CD4-positive, alpha-beta T cell treated with Interleukin-17A for 4 hours (primary cell): ENCODE measurements around the gene PLD3.
A peak's percentile ranks its signal among the peaks of the same experiment; 100 is the strongest.

ENCODE experiments used
- DNase-seq: peaks from one replicate; pipeline ENCODE4 v3.0.0-alpha.2; 2020; ENCODE audit warnings: mixed read lengths

PLD3 gene

DNA sequence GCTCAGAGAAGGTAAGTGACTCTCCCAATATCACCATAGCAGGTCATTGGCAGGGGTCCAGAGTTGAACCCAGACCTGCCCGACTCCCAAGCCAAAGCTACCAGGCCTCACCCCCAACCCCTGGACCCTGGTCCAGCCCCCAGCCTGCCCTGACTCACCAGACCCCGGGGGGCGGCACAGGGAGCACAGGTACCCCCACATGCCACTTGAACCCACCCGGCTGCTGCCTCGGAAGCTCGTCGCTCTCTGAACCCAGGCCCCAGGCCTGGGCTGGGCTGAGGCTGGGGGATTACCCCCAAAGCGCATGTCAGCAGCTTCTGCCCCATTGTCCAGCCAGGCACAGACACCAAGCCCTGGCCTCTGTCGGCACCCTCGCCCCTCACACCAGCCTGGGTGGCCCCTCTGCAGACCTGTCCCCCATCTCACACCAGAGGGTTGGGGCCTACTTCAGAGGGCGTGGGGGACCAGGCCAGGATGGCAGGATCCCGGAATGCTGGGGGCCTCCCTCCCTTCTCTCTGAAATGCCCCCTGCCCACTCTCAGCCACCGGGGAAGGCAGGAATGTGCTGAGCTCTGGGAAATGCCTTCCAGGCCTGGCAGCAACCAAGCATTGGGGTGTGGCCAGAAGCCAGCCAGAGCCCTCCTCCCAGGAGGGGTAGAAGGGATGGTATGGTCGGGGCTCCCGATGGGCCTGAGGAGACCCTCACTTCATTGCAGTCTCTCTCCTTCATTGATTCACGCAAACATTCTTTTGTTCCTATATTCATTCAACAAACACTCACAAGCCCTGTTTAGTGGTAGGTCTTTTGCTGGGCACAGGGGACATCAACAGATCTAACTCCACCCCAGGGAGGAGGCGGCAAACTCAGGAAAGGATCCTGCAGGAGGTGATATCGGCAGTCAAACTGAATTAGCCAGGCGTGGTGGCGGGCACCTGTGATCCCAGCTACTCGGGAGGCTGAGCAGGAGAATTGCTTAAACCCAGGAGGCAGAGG lies 66.3 kb downstream of the PLD3 start:
- DNase-seq = no peak

DNA sequence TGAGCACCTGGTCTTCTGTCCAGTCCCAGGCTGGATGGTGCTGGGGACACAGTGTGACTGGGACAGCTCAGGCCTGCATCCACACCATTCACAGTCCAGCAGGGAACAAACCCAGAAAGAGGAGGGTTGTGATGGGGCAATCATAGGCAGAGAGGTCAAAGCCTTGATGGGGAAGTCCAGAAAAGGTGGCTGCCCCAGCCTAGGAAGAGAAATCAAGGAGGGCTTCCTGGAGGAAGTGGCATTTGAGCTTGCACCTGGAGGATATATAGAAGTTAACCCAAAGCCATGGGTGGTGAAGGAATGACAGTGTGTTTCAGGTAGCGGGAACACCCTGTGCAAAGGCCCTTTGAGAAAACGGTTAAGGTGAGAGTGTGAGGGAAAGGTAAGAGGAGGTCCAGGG lies 67.3 kb downstream of the PLD3 start:
- DNase-seq = no peak

GRCh38 chr19:40416918-40417642 lies 68.6 kb downstream of the PLD3 start:
- DNase-seq = peak; percentile 18

DNA sequence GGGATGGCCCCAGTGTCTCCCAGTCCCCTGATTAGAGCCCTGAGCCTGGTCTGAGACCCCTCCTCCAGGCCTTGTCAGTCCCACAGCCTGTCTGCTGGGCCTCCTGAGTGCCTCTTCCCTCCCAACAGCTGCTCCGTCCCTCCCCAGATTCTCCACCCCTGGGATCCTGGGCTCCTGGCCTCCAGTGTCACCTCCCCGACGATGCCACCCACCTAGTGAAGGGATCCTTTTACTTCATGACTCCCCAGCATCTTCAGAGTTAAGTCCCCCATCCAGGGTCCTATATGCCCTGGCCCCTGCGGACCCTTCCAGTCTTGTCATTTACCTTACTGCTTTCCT lies 69.1 kb downstream of the PLD3 start:
- DNase-seq = no peak

DNA sequence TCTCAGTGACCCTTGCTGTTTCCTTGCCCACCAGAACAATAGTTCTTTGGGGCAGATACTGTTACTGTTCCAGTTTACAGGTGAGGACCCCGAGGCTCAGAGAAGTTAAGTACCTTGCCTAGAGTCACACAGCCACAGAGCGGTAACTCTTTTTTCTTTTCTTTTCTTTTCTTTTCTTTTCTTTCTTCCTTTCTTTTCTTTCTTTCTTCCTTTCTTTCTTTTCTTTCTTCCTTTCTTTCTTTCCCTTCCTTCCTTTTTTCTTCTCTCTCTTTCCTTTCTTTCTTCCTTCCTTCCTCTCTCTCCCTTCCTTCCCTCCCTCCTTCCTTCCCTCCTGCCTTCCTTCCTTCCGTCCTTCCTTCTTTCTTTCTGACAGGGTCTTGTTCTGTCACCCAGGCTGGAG lies 69.5 kb downstream of the PLD3 start:
- DNase-seq = no peak

DNA sequence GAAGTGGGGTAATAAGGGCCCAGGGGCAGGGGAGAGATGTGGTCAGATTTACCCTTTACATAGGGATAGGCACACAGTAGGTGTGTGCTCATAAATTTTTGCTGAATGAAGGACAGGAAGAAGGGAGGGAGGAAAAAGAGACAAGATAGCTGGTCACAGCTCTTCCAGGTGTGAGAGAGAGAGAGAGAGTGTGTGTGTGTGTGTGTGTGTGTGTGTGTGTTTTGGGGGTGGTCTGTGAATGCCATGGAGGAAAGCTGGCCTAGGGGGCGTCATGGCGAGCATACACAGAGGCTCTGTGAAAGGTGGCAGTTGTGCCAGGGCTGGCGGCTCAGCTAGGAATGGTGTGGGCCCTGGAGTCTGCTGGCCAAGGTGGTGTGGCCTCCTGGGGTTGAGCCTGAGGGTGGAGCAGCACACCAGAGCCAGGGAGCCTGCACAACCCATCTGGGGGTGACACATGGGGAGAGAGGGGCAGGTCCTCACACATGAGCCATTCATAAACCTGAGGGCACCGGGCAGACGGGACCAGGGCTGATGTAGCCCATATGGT lies 70.6 kb downstream of the PLD3 start:
- DNase-seq = no peak

DNA sequence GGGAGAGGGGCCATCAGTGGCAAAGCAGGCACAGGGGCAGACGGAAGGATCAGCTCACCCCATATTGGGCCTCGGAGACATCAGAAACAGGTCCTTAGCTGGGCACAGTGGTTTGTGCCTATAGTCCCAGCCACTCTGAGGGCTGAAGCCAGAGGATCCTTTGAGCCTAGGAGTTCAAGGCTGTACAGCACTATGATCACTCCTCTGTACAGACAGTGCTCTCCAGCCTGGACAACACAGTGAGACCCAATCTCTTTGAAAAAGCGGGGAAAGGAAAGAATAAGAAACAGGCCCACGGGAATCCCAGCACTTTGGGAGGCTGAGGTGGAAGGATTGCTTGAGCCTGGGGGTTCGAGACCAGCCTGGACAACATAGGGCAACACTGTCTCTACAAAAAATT lies 71.3 kb downstream of the PLD3 start:
- no peak for DNase-seq

DNA sequence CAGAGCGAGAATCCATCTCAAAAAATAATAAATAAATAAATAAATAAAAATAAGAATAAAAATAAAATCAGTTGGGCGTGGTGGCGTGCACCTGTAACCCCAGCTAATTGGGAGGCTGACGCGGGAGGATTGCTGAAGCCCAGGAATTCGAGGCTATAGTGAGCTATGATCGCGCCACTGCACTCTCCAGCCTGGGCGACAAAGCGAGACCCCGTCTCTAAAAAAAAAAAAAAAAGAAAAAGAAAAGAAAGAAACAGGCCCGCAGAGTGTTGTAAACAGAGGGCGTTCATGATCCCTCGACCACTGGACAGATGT lies 71.9 kb downstream of the PLD3 start:
- no peak for DNase-seq

DNA sequence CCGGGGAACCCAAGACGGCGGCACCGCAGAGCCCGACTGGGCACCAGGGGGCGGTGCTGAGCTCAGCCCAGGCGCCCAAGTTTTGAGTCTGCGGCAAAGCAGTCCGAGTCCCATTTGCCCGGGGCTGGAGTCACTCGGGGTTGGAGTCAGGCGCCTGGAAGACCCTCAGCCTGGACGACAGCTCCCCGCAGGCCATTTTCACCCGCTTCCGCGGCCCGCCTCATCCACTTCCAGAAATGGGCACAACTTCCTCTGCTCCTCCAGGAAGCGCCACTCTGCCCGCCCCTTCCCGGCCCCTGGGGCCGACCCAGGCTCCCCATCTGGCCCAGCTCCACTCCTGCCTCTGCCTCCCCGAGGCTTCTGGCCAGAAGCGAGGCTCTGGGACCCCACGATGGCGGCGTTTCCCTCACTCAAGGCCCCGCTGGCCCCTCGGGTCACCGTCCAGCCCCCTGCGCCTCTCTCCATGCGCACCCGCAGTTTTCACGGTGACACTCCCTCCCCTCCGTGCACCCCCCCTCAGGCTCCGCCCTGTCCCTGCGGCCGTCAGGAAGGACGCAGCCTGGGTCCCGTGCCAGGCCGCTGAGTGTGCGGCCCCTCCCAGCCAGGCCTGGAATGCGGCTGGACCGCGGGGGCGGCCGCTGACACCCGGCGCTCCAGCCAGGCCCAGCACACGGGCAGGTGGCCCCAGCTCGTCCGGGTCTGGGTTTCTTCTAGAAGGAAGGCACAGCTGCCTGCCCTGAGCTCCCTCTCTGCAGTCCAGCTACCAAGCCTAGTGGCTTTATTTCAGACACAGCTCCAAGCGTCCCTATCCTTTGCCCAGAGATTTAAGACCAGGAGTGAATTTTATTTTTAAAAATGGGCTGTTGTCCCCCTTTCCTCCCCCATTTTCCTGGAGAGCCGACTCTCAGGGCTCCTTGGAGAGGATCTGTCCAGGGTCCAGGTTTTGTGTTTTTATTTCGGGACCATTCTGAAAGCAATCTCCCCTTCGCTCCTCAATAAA lies 72.6 kb downstream of the PLD3 start:
- peak; percentile 82 for DNase-seq

DNA sequence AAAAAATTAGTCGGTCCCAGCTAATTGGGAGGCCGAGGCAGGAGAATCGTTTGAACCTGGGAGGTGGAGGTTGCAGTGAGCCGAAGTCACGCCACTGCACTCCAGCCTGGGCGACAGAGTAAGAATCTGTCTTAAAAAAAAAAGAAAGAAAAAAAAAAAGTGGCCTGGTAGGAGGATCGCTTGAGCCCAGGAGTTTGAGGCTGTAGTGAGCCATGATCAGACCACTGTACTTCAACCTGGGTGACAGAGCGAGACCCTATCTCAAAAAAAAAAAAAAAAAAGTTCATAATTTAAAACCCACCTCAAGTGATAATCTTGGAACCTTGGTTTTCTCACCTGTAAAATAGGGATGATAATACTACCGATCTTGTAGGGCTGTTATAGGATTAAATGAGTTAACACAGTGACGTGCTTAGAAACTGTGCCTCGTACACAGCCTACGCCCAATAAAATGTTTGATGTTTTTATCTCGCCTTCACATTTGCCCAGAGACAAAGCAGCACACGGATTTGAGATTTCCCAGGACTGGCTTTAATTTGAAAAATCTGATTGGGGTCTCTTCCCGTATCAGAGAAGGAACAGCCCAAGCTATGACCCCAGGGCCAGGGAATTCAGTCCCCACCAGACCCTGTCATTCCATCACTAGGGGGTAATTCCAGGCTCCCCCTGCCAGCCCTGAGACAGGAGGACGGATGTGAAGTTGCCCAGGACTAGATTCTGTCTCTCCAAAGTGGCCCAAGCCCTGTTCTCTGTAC lies 73.7 kb downstream of the PLD3 start:
- DNase-seq = no peak

DNA sequence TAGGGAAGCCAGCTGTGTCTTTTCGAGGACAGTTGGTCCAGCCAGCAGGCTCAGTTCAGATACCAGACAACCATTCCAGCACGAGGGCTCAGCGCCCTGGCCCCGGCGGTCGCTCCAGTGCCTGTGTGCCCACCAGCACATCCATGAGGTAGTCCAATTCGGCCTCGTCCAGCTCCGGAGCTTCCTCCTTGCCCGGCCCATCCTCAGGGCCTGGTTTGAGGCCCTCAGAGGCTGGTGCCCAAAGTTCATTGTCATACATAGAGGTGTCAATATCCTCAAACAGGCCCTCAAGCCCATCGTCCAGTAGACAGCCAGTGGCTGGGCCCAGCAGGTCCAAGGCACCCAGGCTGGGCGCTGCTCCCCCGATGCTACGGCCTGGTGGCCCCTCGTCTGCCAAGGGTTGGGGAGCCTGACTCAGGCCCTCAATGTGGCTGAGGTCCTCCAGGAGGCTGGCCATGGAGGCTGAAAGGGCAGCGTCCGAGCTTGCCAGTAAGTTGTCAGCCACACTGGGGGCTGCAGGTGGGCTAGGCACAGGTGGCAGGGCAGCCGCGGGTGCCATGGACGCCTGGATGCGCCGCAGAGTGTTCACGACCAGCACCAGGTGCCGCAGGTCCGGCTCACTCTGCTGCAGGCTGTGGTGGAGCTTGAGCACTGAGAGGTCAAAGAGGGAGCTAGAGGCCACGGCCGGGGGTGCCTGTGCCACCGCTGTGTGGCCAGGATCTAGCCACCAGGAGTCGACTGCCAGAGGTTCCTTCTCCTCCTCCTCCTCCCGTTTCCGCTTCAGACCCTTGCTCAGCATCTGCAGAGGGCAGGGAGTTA lies 74.5 kb downstream of the PLD3 start:
- DNase-seq = no peak

DNA sequence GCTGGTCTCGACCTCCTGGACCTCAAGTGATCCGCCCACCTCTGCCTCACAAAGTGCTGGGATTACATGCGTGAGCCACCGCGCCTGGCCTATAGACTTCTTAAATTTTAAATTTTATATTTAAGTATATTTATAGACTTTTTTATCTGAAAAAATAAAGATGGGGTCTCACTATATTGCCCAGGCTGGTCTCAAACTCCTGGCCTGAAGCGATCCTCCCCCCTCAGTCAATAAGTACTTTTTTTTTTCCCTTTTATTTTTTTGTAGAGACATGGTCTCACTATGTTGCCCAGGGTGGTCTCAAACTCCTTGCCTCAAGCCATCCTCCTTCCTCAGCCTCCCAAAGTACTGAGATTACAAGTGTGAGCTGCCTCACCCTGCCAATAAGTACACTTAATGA lies 75.4 kb downstream of the PLD3 start:
- no peak for DNase-seq

DNA sequence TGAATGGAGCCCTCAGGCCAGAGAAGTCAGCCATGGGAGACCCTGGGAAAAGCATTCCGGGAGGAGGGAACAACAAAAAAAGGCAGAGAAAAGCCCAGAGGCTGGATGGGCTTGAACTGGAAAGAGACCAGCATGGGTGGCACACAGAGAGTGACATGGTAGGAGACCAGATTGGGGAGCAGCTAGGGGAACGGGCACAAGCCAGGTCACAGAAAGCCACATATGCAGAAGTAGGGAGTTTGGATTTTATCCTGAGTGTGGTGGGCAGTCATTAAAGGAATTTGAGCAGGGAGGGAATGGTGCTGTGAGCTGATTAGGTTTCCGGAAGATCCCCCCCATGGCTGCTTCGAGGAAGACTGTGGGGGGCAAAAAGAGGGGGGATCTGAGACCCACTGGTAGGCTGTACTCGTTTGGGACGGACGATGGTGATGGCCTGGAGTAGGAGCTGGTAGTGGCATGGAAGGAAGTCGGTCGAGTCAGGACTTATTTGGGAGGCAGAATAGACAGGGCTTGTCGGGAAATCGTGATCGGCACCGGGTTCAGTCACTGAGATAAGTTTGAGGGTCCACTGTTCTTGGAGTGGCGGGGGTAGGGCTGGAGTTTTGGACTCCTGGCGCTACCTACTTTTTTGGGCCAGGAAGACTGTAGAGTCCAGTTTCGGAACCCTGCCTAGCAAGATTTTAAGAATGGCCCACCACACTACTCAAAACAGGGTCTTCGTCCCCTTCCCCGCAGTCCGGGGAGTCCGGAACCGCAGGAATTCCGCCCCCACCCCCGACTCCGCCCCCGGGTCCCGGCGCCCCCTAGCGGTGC lies 76.3 kb downstream of the PLD3 start:
- DNase-seq = peak; percentile 23

DNA sequence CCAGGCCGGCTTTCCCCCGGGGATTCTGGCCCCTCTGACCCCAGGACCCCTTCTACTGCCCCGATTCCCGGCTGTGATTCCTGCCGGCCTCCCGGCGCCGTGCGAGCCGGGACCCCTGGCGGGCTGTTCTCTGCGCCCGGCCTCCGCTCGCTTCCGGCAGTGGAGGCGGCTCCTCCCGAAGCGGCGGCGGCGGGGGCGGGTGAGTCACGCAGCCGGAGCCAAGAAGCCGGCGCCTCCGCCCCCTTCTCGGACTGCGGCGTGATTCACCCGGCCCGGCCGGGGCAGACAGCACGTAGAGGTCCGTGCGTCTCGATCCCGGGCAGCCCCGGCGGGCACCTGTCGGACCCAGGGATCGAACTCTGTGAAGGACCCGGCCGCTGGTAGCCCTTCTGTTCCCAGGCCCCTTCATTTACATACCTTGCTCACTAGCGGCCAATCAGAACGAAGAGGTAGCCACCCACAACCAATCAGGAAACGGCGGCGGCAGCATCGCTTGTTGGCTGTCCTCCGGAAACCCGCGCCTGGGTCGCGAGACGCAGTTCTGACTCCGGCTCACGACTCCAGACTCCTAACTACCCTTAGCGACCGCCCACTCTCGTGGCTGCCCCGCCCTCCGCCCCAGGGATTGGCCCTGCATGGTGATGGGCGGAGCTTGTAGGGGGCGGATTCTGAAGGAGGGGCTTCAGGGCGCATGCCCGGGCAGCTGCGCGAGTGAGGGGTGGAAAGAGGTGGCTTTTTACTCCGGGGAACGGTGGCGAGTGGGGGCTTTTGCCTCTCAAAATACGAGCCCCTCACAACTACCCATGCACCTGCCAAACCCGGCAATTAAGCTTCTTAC lies 77.2 kb downstream of the PLD3 start, which contains the start of gene SERTAD1:
SERTAD1 (minus strand) TSS at position 543 of the 838 bp plus-strand sequence. CDS start 2,446 bp downstream, outside the sequence.
- DNase-seq = peak; percentile 100
